ENCODE results near the gene CRYBG2.

- TF ChIP-seq CTCF (IDR thresholded peaks at IDR 0.05; ENCODE audit: low read depth, low read length), result no peak
- peak; percentile 15 for TF ChIP-seq POLR2A (IDR thresholded peaks at IDR 0.05; ENCODE audit: extremely low read depth, insufficient read length)
- no peak for TF ChIP-seq MYC (IDR thresholded peaks at IDR 0.05; ENCODE audit: low read depth, low read length)
- TF ChIP-seq MAX (IDR thresholded peaks at IDR 0.05; ENCODE audit: low read depth, low read length), result peak; percentile 48; the same call in 1 of the 2 replicates
Measured at GRCh38 chr1:26306290-26307229, 47.4 kb downstream of the CRYBG2 start, which contains the start of gene UBXN11.
